ENCODE measurements around the gene EFTUD2. TPM values are rescaled to one million over a fixed set of nuclear protein-coding genes. Genes with fewer than 3 reads are reported as not detected.
"Not testable (repeated sequence)": the region's sequence is repeated elsewhere in the genome, so short reads cannot be mapped to it uniquely, and the experiment has no call there.

The EFTUD2 gene
- total RNA-seq: 100 to 1,000 TPM; 109 to 112 TPM

- ATAC-seq (ENCODE audit: low read depth): peak; percentile 89
- H3K36me3 Mint-ChIP-seq: peaks cover 12% of the 10 kb centered on the region
- H3K27ac Mint-ChIP-seq: peak within 1 kb of the TSS; percentile 98
- peaks cover 13% of the 10 kb centered on the region for H3K27me3 Mint-ChIP-seq
- H3K4me3 Mint-ChIP-seq: peak within 1 kb of the TSS; percentile 100
- peak; percentile 95 for DNase-seq
- POLR2A ChIA-PET: interaction anchor here (0.5 to 1.7 kb wide), 10 partner anchors 11 to 210 kb away, joined by 3 to 9 read pairs (median 4); partner anchors contain the start of genes CCDC43 and NMT1
- no peaks in the 10 kb centered on the region for H3K9me3 Mint-ChIP-seq
- peaks cover 24% of the 10 kb centered on the region for H3K4me1 Mint-ChIP-seq
Observed at GRCh38 chr17:44899074-44899782, at the start of gene EFTUD2. EFTUD2 (minus strand) TSS chr17:44899445; CDS start chr17:44894521, 4,924 bp downstream.

DNA sequence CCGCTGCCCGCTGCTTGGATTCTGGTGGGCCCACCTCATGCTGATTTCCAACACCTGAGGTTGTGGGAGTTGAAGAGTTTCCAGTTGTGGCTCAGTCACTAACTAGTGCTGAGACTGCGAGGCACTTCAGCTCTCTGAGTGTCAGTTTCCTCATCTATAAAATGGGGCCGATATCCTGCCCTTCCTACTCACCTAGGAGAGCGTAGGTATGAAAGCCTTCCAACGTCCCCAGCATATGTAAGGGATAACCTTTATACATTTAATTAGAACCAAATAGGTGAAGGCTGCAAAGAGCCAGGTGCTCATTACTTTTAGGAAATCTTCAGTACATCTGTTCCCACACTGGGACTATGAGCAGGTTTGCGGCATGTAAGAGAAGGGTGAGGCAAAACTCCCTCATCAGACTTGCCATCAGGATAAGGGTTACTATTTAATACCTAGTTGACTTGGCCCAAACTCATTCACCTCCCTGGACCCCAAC lies 49.1 kb upstream of the EFTUD2 start:
- POLR2A ChIA-PET: no interaction called here
- Mint-ChIP-seq H3K4me1 (peaks cover 19% of the 10 kb centered on the region), H3K36me3 (peaks cover 19% of the 10 kb centered on the region), H3K27me3 (peaks cover 11% of the 10 kb centered on the region), H3K27ac (peak overlapping the region; percentile 90), H3K4me3 (peak overlapping the region; percentile 97), H3K9me3 (no peaks in the 10 kb centered on the region)
- ATAC-seq (ENCODE audit: low read depth) (no peak), DNase-seq (no peak)

DNA sequence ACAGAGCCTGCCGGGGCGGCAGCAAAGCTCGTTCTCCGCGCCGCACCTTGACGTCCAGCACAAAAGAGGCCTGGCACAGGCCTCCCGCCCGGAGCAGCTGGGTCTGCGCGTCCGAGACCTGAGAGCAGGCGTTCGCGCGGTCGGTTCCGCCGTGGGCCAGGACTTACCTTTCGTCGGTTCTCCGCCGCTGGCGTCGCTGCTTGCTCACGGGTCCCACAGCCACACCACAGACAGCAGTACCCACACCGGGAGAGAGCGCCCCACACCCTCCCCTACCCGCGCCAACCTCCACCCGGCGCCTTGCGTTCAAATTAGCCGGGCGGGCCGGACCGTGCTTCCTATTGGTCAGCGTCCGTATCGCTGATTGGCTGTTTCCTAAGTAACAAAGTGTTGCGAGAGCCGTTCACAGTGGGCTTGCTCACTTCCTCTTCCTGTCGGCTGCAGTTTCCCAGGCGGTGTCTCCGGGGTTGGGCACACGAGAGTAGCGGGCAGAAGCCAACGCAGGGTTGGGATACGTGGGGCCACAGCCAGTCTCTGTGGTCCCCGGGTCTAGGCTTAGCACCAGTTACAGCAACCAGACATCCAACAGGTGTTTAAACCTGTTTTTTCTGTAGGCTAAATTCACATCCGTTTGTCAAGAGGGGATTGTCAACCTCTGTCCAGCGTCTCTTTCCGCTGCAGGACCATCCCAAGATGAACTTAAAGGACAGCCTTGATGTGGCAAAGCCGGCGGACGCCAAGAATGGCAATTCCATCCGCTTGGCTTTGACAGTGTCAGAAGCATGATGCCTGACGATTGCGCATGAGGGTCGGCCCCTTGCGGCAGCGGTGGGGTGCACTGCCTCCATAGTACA lies 48.4 kb upstream of the EFTUD2 start, which contains the start of gene KIF18B:
TSS of gene KIF18B (minus strand) at position 313 of the 854 bp plus-strand sequence. CDS start 11,429 bp downstream, outside the sequence.
- Mint-ChIP-seq H3K9me3 (no peaks in the 10 kb centered on the region), H3K4me3 (peak within 1 kb of the TSS; percentile 97), H3K27ac (peak within 1 kb of the TSS; percentile 90), H3K27me3 (peaks cover 5% of the 10 kb centered on the region), H3K36me3 (peaks cover 22% of the 10 kb centered on the region), H3K4me1 (peaks cover 19% of the 10 kb centered on the region)
- ATAC-seq (ENCODE audit: low read depth) (peak; percentile 97), DNase-seq (peak; percentile 91)
- POLR2A ChIA-PET: interaction anchor here (0.6 to 1.7 kb wide), 10 partner anchors 12 to 194 kb away, joined by 3 to 8 read pairs (median 4); partner anchors contain the start of gene C1QL1

- not testable (repeated sequence) for H3K27me3 Mint-ChIP-seq; H3K27ac Mint-ChIP-seq; ATAC-seq (ENCODE audit: low read depth); H3K9me3 Mint-ChIP-seq; DNase-seq
- peak overlapping the region; percentile 97 for H3K4me3 Mint-ChIP-seq
- peaks cover 26% of the 10 kb centered on the region for H3K4me1 Mint-ChIP-seq
- peaks cover 28% of the 10 kb centered on the region for H3K36me3 Mint-ChIP-seq
- POLR2A ChIA-PET: interaction anchor here (0.5 to 1.2 kb wide), 2 partner anchors 33 to 46 kb away, joined by 5 read pairs; partner anchors contain the start of gene EFTUD2
Observed at GRCh38 chr17:44945652-44946051, 46.4 kb upstream of the EFTUD2 start.

GRCh38 chr17:44942456-44942855 lies 43.2 kb upstream of the EFTUD2 start:
- no peaks in the 10 kb centered on the region for H3K9me3 Mint-ChIP-seq
- peaks cover 45% of the 10 kb centered on the region for H3K36me3 Mint-ChIP-seq

DNA sequence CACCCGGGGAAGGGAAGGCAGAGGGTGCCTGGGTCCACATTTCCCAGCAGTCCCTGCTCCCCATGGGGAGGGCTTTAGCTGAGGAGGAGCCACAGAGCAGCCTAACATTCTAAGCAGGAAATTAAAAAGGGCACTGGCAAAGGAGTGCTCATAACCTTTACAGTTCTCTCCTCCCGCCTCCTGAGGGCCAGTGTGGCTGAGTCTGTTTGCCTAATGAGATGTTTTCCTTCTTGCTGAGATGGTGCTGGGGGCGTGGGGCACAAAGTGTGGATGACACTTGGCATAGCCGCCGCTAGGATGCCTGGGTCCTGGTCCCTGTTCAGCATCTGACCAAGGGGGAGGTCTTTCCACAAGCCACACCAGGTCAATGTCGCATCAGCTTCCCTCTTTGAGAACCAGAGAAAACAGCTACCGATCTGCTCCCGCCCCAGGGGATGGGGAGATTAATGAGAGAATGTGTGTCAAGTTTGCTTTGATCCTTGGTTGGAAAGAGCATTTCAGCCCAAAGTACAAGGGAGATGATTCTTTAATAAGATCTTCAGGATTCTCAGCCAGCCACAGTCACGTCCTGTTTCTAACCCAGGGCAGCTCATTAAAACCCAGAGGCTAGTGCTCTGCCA lies 42.6 kb upstream of the EFTUD2 start:
- ATAC-seq (ENCODE audit: low read depth) (peak; percentile 54), DNase-seq (no peak)
- Mint-ChIP-seq H3K27ac (no peak overlapping the region), H3K27me3 (no peaks in the 10 kb centered on the region), H3K4me1 (peaks cover 30% of the 10 kb centered on the region), H3K9me3 (no peaks in the 10 kb centered on the region), H3K4me3 (no peak overlapping the region), H3K36me3 (peaks cover 46% of the 10 kb centered on the region)
- POLR2A ChIA-PET: no interaction called here

More at GRCh38 chr17:44942456-44942855, 43.2 kb upstream of the EFTUD2 start:
- Mint-ChIP-seq H3K4me3 (no peak overlapping the region), H3K27me3 (no peaks in the 10 kb centered on the region), H3K4me1 (peaks cover 28% of the 10 kb centered on the region), H3K27ac (no peak overlapping the region)
- DNase-seq (no peak), ATAC-seq (ENCODE audit: low read depth) (no peak)
- POLR2A ChIA-PET: interaction anchor here (0.7 kb wide), 1 partner anchor 80 kb away, joined by 3 read pairs; no protein-coding TSS in a partner anchor

DNA sequence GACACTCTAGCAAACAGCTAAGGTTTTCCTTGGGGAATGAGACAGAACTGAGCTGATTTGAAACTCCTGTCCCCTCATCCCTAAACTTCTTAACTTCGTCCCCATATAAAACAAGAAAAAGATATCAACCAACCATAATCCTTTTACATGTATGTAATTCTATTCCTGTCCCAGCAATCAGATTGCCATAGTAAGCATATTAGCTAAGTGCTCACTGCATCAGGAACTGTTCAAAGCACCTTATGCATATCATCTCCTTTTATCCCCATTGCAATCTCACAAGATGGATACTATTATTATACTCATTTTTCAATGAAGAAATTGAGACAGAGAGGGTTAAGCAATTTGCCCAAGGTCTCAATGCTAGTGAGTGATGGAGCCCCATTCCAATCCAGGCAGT lies 41.5 kb upstream of the EFTUD2 start:
- no peak overlapping the region for H3K27ac Mint-ChIP-seq
- no peaks in the 10 kb centered on the region for H3K27me3 Mint-ChIP-seq
- POLR2A ChIA-PET: interaction anchor here (0.9 kb wide), 1 partner anchor 221 kb away, joined by 3 read pairs; the partner anchor contains the start of gene HEXIM2
- H3K4me3 Mint-ChIP-seq: no peak overlapping the region
- peaks cover 26% of the 10 kb centered on the region for H3K4me1 Mint-ChIP-seq
- peaks cover 39% of the 10 kb centered on the region for H3K36me3 Mint-ChIP-seq
- H3K9me3 Mint-ChIP-seq: no peaks in the 10 kb centered on the region
- ATAC-seq (ENCODE audit: low read depth) (no peak), DNase-seq (no peak)

- no peak for ATAC-seq (ENCODE audit: low read depth)
- Mint-ChIP-seq H3K4me3 (no peak overlapping the region), H3K27ac (no peak overlapping the region), H3K9me3 (no peaks in the 10 kb centered on the region), H3K36me3 (peaks cover 44% of the 10 kb centered on the region), H3K27me3 (no peaks in the 10 kb centered on the region), H3K4me1 (peaks cover 26% of the 10 kb centered on the region)
- POLR2A ChIA-PET: interaction anchor here (0.9 kb wide), 1 partner anchor 221 kb away, joined by 3 read pairs; the partner anchor contains the start of gene HEXIM2
- DNase-seq: no peak
Observed at GRCh38 chr17:44940317-44940716, 41.1 kb upstream of the EFTUD2 start.

- ATAC-seq (ENCODE audit: low read depth): no peak
- peaks cover 29% of the 10 kb centered on the region for H3K36me3 Mint-ChIP-seq
- DNase-seq: no peak
- H3K27me3 Mint-ChIP-seq: no peaks in the 10 kb centered on the region
- POLR2A ChIA-PET: no interaction called here
- no peak overlapping the region for H3K27ac Mint-ChIP-seq
- peaks cover 7% of the 10 kb centered on the region for H3K4me1 Mint-ChIP-seq
- H3K4me3 Mint-ChIP-seq: no peak overlapping the region
- H3K9me3 Mint-ChIP-seq: no peaks in the 10 kb centered on the region
Observed at GRCh38 chr17:44935116-44935515, 35.9 kb upstream of the EFTUD2 start.

DNA sequence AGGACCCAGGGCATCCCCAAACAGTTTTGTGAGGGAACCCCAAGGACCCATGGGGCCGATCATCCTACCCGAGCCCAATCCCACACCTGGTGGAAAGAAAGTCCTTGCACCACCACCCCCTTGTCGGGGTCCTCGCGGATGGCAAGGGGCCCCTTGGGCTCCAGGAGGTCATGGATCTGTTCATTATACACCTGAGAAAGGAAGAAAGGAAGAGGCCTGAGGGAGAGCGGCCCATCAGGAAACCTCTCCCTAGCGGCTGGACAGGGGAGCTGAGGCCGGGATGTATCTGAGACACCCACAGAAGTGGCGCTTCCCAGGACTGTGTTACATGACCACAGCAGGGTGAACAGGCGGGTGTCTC lies 35.5 kb upstream of the EFTUD2 start:
- Mint-ChIP-seq H3K27ac (no peak overlapping the region), H3K4me1 (peaks cover 4% of the 10 kb centered on the region), H3K27me3 (no peaks in the 10 kb centered on the region), H3K4me3 (no peak overlapping the region), H3K9me3 (no peaks in the 10 kb centered on the region), H3K36me3 (peaks cover 29% of the 10 kb centered on the region)
- ATAC-seq (ENCODE audit: low read depth) (no peak), DNase-seq (no peak)
- POLR2A ChIA-PET: no interaction called here

- no peaks in the 10 kb centered on the region for H3K27me3 Mint-ChIP-seq
- peaks cover 31% of the 10 kb centered on the region for H3K36me3 Mint-ChIP-seq
- H3K9me3 Mint-ChIP-seq: no peaks in the 10 kb centered on the region
- POLR2A ChIA-PET: interaction anchor here (2.4 kb wide), 1 partner anchor 13 kb away, joined by 8 read pairs; the partner anchor contains the start of gene KIF18B
- no peak for DNase-seq
- no peak for ATAC-seq (ENCODE audit: low read depth)
- no peak overlapping the region for H3K4me3 Mint-ChIP-seq
- H3K27ac Mint-ChIP-seq: no peak overlapping the region
- peaks cover 4% of the 10 kb centered on the region for H3K4me1 Mint-ChIP-seq
Observed at GRCh38 chr17:44933824-44934744, 34.8 kb upstream of the EFTUD2 start.

GRCh38 chr17:44932787-44933097 lies 33.5 kb upstream of the EFTUD2 start:
- POLR2A ChIA-PET: interaction anchor here (2.4 kb wide), 1 partner anchor 14 kb away, joined by 8 read pairs; the partner anchor contains the start of gene KIF18B
- Mint-ChIP-seq H3K4me1 (peaks cover 2% of the 10 kb centered on the region), H3K4me3 (no peak overlapping the region), H3K9me3 (no peaks in the 10 kb centered on the region), H3K27ac (no peak overlapping the region), H3K36me3 (peaks cover 29% of the 10 kb centered on the region), H3K27me3 (no peaks in the 10 kb centered on the region)
- ATAC-seq (ENCODE audit: low read depth) (no peak), DNase-seq (no peak)
